ENCODE measurements around the gene HLF. TPM values are rescaled to one million over a fixed set of nuclear protein-coding genes. Genes with fewer than 3 reads are reported as not detected.

The HLF gene
- total and polyA plus RNA-seq, 2 experiments from 2014 or later, result 0.28 TPM; not detected in 1

DNA sequence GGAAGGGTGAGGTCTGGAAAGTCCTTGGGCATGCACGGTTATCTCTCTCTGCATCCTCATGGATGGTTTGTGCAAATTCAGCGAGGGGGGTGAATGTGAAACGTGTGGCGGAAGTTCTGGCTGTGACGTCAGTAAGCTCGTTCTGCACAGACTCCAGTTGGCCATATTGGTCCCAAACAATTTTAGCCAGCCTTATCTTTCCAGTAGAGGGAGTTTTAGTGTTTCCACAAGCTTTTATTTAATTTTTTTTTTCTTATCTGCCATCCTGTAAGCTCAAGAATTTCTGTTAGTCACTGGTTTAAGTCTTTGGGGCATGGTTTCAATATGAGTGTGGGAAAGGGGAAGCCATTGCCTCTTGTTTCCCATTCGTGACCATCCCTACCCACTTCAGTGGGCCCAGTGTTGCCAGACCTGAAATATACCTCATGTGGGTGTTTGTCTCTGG lies 39.0 kb downstream of the HLF start:
- H3K4me1 Mint-ChIP-seq, result peaks cover 20% of the 10 kb centered on the region
- Histone ChIP-seq H3K36me3 (ENCODE audit: insufficient read depth) (no peaks in the 10 kb centered on the region), H3K79me2 (replicated peaks; ENCODE audit: insufficient read depth) (no peaks in the 10 kb centered on the region), H3K9me2 (ENCODE audit: insufficient read depth) (peaks cover 9% of the 10 kb centered on the region), H3K27ac (ENCODE audit: low read depth) (no peak overlapping the region), H3K4me3 (no peak overlapping the region), H3K27me3 (ENCODE audit: insufficient read depth) (no peaks in the 10 kb centered on the region), H4K20me1 (replicated peaks; ENCODE audit: insufficient read depth) (no peaks in the 10 kb centered on the region), H2AFZ (no peak overlapping the region), H3K4me2 (no peak overlapping the region), H3F3A (replicated peaks; ENCODE audit: low read depth) (no peaks in the 10 kb centered on the region), H3K4me1 (ENCODE audit: insufficient read depth) (no peaks in the 10 kb centered on the region; the same call in 1 of the 2 replicates)
- no peaks in the 10 kb centered on the region for H3K36me3 Mint-ChIP-seq (ENCODE audit: low read depth)
- no peak for ATAC-seq
- DNase-seq (ENCODE audit: low spot score), result no peak
- no peaks in the 10 kb centered on the region; the same call in 2 of the 3 replicates for H3K9me3 Mint-ChIP-seq
- no peak overlapping the region for H3K27ac Mint-ChIP-seq
- no peak for TF ChIP-seq ZNF331 (CRISPR knock-in tag; IDR thresholded peaks at IDR 0.05; ENCODE audit: low read depth)
- no peak for TF ChIP-seq EZH2phosphoT487 (IDR thresholded peaks at IDR 0.05; ENCODE audit: unreplicated experiment)
- TF ChIP-seq CREB1 (CRISPR knock-in tag; IDR thresholded peaks at IDR 0.05; ENCODE audit: low read depth), result no peak
- TF ChIP-seq EZH2 (IDR thresholded peaks at IDR 0.05; ENCODE audit: low read depth, unreplicated experiment), result no peak
- no peak for TF ChIP-seq JUNB (IDR thresholded peaks at IDR 0.05; ENCODE audit: unreplicated experiment)
- no peak overlapping the region for H3K4me3 Mint-ChIP-seq
- no peaks in the 10 kb centered on the region for H3K27me3 Mint-ChIP-seq (ENCODE audit: insufficient read depth, low read depth, poor library complexity)

DNA sequence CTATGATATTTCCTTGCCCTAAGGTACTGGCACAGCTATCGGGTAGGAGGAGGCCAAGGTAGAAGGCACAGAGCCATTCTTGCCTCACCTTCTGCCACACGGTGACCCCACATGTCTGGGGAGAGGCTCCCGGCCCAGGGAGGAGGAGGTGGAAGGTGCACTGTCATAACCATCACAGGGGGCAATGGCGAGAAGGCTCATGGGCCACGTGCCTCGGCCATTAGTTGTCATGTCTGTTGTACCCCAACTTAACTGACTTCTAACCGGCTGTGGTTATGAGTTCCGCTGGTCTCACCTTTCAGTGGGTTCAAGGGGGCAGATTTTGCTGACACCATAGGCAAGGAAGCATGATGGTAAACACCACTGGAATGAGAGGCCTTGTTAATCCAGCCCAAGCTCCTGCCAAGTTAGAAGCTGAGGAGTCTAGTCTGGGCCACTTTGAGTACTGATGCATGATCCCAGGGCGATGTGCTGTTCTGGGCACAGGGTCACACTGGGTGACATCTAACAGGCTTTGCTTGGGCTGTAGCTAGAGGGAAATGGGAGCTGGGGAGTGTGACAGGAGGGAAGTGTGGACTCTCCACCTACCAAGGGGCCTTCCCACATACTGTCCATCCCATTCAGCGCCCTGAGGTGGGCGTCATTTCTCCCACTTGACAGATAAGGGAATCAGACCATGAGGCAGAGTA lies 39.6 kb downstream of the HLF start:
- no peak for DNase-seq (ENCODE audit: low spot score)
- Histone ChIP-seq H3K4me3 (no peak overlapping the region), H4K20me1 (replicated peaks; ENCODE audit: insufficient read depth) (no peaks in the 10 kb centered on the region), H3K36me3 (ENCODE audit: insufficient read depth) (no peaks in the 10 kb centered on the region), H3K9me2 (ENCODE audit: insufficient read depth) (peaks cover 9% of the 10 kb centered on the region), H3K79me2 (replicated peaks; ENCODE audit: insufficient read depth) (no peaks in the 10 kb centered on the region), H3F3A (replicated peaks; ENCODE audit: low read depth) (no peaks in the 10 kb centered on the region), H2AFZ (no peak overlapping the region), H3K27me3 (ENCODE audit: insufficient read depth) (no peaks in the 10 kb centered on the region), H3K27ac (ENCODE audit: low read depth) (no peak overlapping the region), H3K4me1 (ENCODE audit: insufficient read depth) (no peaks in the 10 kb centered on the region; the same call in 1 of the 2 replicates), H3K4me2 (no peak overlapping the region)
- H3K4me3 Mint-ChIP-seq, result no peak overlapping the region
- H3K36me3 Mint-ChIP-seq (ENCODE audit: low read depth), result no peaks in the 10 kb centered on the region
- H3K4me1 Mint-ChIP-seq, result peaks cover 20% of the 10 kb centered on the region
- no peaks in the 10 kb centered on the region for H3K27me3 Mint-ChIP-seq (ENCODE audit: insufficient read depth, low read depth, poor library complexity)
- no peak overlapping the region for H3K27ac Mint-ChIP-seq
- no peaks in the 10 kb centered on the region; the same call in 1 of the 3 replicates for H3K9me3 Mint-ChIP-seq
- no peak for TF ChIP-seq JUNB (IDR thresholded peaks at IDR 0.05; ENCODE audit: unreplicated experiment)
- TF ChIP-seq EZH2phosphoT487 (IDR thresholded peaks at IDR 0.05; ENCODE audit: unreplicated experiment), result no peak
- TF ChIP-seq ETS1 (IDR thresholded peaks at IDR 0.05), result no peak
- TF ChIP-seq, protein P1, sequence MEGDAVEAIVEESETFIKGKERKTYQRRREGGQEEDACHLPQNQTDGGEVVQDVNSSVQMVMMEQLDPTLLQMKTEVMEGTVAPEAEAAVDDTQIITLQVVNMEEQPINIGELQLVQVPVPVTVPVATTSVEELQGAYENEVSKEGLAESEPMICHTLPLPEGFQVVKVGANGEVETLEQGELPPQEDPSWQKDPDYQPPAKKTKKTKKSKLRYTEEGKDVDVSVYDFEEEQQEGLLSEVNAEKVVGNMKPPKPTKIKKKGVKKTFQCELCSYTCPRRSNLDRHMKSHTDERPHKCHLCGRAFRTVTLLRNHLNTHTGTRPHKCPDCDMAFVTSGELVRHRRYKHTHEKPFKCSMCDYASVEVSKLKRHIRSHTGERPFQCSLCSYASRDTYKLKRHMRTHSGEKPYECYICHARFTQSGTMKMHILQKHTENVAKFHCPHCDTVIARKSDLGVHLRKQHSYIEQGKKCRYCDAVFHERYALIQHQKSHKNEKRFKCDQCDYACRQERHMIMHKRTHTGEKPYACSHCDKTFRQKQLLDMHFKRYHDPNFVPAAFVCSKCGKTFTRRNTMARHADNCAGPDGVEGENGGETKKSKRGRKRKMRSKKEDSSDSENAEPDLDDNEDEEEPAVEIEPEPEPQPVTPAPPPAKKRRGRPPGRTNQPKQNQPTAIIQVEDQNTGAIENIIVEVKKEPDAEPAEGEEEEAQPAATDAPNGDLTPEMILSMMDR (conservative IDR thresholded peaks at IDR 0.05; ENCODE audit: low read depth in 2 of 2), result no peak
- TF ChIP-seq ZNF114 (CRISPR knock-in tag; IDR thresholded peaks at IDR 0.05), result no peak
- TF ChIP-seq ZNF331 (CRISPR knock-in tag; IDR thresholded peaks at IDR 0.05; ENCODE audit: low read depth), result no peak
- no peak for TF ChIP-seq CREB1 (CRISPR knock-in tag; IDR thresholded peaks at IDR 0.05; ENCODE audit: low read depth)
- no peak for TF ChIP-seq NANOG (IDR thresholded peaks at IDR 0.05; ENCODE audit: borderline replicate concordance)
- no peak for TF ChIP-seq STAT1 (IDR thresholded peaks at IDR 0.05; ENCODE audit: unreplicated experiment)
- TF ChIP-seq REST (IDR thresholded peaks at IDR 0.05; ENCODE audit: unreplicated experiment), result no peak
- TF ChIP-seq EZH2 (IDR thresholded peaks at IDR 0.05; ENCODE audit: low read depth, unreplicated experiment), result no peak
- ATAC-seq, result no peak

Data from GM23338 (cell line).